ENCODE data around the gene UBE3D.

The UBE3D gene

GRCh38 chr6:83065511-83066192 lies at the start of gene UBE3D:
Gene UBE3D (minus strand): TSS chr6:83065841. CDS start chr6:83065718, 123 bp downstream.
- DNase-seq (ENCODE audit: insufficient read length, low spot score), result peak; percentile 82
- FAIRE-seq, result peak; percentile 60

DNA sequence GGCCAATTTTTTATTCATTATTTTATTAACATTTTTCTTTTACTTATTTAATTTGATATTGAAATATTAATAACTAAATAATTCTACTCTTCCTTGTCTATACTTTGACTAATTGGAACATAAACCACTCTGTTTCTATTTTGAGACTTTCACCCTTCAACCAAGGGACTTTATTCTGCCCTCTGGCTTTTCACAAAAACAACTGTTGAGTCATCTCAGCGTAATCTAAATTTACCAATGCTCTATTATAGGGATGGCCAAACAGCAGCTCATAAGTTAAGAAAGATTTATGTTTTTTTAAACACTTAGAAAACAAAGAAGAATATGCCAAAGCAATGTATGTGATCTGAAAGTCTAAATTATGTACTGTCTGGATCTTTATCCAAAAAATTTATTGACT lies 48.5 kb upstream of the UBE3D start:
- DNase-seq (ENCODE audit: insufficient read length, low spot score) (no peak), FAIRE-seq (no peak)

DNA sequence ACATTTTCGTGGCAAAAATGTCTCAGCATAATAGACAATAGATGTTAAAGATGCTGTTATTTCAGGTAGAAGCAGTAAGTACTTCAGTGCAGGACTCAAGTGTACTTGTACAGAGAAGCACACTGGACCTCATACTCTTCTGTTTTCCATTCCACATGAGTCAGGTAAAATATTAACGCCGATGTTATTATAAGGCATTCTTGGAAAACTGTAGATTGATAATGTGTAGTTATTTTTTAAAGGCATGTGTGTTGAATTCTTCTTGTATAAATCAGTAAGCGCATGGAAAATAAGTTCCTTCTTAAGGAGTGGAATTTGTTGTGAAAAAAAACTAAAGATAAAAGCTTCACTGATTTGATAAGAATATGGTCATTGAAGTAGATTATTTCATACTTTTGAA lies 47.6 kb upstream of the UBE3D start:
- no peak for FAIRE-seq
- no peak for DNase-seq (ENCODE audit: insufficient read length, low spot score)

GRCh38 chr6:83108378-83108777 lies 42.7 kb upstream of the UBE3D start:
- no peak for FAIRE-seq
- DNase-seq (ENCODE audit: insufficient read length, low spot score), result no peak

DNA sequence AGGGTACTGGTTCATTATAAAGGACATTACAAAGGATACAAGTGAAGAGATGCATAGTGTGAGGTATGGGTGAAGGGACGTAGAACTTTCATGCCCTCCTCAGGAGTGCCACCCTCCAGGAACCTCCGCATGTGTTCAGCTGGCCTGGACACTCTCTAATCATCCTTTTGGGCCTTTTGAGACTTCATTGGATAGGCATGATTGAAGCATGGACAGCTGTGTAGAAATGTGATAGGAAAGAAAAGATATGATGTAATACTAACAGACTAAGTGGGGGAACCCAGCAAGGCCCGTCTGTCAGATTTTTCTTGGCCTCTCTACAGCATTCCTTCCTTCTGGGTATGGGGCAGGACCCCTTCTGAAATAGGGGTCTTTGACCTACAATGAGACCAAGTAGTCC lies 32.9 kb upstream of the UBE3D start:
- DNase-seq (ENCODE audit: insufficient read length, low spot score), result no peak
- no peak for FAIRE-seq

GRCh38 chr6:83097675-83098074 lies 32.0 kb upstream of the UBE3D start:
- FAIRE-seq, result no peak
- no peak for DNase-seq (ENCODE audit: insufficient read length, low spot score)

DNA sequence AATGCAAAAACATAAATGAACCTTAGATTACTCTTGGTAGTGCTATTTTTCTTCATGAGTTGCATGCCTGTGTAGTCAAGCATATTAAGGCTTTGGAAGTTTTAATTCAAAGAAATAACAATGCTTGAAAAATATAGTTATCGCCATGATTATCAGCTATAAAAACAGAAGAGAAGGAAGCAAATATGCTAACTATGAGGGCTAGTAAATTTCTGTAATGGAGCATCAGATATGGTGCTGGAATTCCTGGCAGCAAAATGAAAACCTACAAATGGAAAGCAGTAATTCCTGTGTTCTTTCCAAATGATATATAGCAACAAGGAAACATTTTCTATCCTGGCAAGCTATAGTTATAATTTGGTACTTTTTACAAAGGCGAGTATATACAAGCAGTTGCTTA lies 31.6 kb upstream of the UBE3D start:
- DNase-seq (ENCODE audit: insufficient read length, low spot score) (no peak), FAIRE-seq (no peak)

DNA sequence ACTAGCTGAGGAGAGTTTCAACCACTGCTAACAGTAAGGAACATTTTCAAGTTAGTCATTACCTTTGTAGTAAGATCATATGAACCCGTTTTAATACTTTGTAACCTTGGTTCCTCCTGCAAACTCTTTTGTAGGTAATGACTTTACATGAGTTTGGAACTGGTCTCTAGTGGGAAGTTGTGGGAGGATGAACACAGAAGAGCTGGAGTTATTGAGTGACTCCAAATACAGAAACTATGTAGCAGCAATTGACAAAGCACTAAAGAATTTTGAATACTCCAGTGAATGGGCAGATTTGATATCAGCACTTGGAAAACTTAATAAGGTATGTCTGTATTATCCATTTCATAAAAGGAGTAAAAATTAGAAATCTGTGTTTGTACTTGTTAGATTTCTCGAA lies 31.1 kb upstream of the UBE3D start:
- DNase-seq (ENCODE audit: insufficient read length, low spot score) (no peak), FAIRE-seq (no peak)

- peak; percentile 44 for FAIRE-seq
- no peak for DNase-seq (ENCODE audit: insufficient read length, low spot score)
These were observed 27.2 kb upstream of the UBE3D start for GRCh38 chr6:83092756-83093399.

- no peak for FAIRE-seq
- DNase-seq (ENCODE audit: insufficient read length, low spot score), result no peak
These were observed 21.1 kb upstream of the UBE3D start for GRCh38 chr6:83086751-83087150.

- FAIRE-seq, result no peak
- DNase-seq (ENCODE audit: insufficient read length, low spot score), result no peak
These were observed 17.8 kb upstream of the UBE3D start for GRCh38 chr6:83083476-83083875.

- FAIRE-seq, result no peak
These were observed 8.0 kb upstream of the UBE3D start for GRCh38 chr6:83073615-83074014.

GRCh38 chr6:83072726-83073125 lies 7.1 kb upstream of the UBE3D start:
- no peak for FAIRE-seq
- no peak for DNase-seq (ENCODE audit: insufficient read length, low spot score)

More at GRCh38 chr6:83073615-83074014, 8.0 kb upstream of the UBE3D start:
- no peak for DNase-seq (ENCODE audit: insufficient read length, low spot score)

DNA sequence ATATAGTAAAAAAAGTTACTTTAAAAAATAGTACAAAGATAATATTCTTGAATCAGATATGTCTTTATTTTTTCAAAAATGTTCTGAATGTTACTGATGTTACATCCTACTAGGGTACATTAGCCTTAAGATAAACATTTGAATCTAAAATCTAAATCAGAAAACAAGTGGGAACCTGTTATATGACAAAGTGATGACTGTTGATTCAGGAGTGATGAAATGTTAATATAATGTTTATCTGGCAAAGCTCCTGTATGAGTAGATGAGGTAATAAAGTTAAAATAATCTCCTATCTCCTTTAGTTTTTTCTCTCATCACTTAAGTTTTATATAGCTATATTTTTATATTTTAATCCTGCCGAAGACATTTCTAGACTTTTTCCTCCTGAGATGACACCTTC lies 6.1 kb upstream of the UBE3D start:
- FAIRE-seq, result no peak

DNA sequence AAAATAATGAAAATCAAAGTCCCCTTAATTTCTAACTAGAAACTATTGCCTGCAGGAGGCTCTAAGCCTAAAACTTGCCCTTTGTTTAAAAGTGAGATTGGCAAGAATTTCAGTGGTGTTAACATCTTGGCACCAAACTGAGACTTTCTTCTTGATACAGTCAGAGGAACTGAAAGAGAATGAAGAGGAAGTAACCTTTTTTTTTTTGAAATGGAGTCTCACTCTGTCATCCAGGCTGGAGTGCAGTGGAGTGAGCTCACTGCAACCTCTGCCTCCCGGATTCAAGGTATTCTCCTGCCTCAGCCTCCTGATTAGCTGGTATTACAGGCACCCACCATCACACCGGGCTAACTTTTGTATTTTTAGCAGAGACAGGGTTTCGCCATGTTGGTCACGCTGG lies 5.4 kb upstream of the UBE3D start:
- FAIRE-seq, result no peak
- no peak for DNase-seq (ENCODE audit: insufficient read length, low spot score)

More for the DNA sequence above, 6.1 kb upstream of the UBE3D start:
- no peak for DNase-seq (ENCODE audit: insufficient read length, low spot score)

DNA sequence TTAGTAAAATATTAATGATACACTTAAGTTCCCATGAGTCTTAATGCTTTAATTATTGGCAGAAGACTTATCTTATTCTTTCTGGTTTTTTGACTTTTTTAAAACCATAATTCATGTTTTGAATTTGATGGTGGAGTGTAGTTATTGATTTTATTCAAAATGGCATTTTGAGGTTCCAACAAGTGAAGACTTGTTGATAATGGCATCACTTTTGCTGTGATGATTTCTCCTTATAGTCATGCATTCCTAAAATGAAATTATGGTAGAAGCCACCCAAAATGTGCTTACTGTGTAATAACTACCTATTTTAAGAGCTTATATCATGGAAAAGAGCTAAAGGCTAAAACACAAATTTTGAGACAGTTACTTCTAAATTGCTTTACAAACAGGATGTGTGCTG lies 4.0 kb upstream of the UBE3D start:
- FAIRE-seq, result no peak
- DNase-seq (ENCODE audit: insufficient read length, low spot score), result no peak

- no peak for DNase-seq (ENCODE audit: insufficient read length, low spot score)
- FAIRE-seq, result no peak
These were observed 3.0 kb upstream of the UBE3D start for GRCh38 chr6:83068616-83069015.

GRCh38 chr6:83067448-83068439 lies 2.1 kb upstream of the UBE3D start, which contains the start of gene DOP1A:
Gene DOP1A (plus strand): TSS chr6:83067671. CDS start chr6:83096978, 29,307 bp downstream.
- FAIRE-seq, result peak; percentile 64
- peak; percentile 88 for DNase-seq (ENCODE audit: insufficient read length, low spot score)

- FAIRE-seq (no peak), DNase-seq (ENCODE audit: insufficient read length, low spot score) (no peak)
These were observed 3.4 kb downstream of the UBE3D start for GRCh38 chr6:83062225-83062624.

DNA sequence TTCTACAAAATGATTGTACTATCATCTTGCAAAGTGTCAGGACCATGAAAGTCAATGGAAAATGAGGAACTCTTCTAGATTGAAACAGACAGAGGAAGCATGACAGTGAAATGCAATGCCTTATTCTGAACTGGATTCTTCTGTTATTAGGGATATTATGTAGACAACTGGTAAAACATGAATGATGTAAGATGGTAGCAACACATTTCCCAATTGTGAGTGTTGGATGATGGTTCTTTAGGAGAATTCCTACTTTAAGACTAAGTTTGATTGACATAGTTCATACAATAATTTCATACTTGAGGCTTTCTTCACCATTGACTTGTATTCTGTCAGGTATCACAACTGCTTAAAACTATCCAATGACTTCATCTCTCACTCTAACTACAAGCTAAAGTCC lies 4.5 kb downstream of the UBE3D start:
- DNase-seq (ENCODE audit: insufficient read length, low spot score), result no peak
- no peak for FAIRE-seq

DNA sequence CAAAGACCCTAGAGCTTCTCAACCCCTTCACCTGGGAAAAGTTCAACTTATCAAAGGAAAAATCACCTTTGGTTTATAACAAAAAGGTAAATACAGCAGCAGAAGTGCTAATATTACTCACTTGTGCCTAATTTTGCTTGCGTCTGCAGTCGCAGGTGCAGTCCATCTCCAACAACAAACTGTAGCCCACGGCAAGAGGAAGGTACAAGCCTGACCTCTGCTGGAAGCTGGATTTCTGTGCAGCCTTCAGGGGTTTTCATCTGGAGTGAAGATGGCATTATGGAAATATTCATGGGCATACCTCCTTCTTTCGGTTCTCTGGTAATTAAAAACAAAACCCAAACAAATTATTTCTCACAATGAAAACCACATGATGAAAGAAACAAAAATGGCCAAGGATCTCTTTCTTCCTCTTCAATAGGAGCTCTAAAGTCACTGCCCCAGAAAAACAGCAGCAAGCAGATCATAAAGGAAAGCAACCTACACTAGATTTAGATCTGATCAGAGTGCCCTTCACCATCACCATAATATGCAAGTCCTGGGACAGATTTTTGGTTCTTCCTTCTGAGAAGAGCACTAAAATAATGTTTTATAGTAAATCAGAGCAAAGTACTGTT lies 7.8 kb downstream of the UBE3D start:
- peak; percentile 44 for DNase-seq (ENCODE audit: insufficient read length, low spot score)
- no peak for FAIRE-seq
